Hematopoietic multipotent progenitor cell treated with erythropoietin and hydrocortisone succinate and interleukin-3 and kit ligand, for 15 days (in vitro differentiated cells): Measurements from ENCODE around the gene BCL7B.
A peak's percentile ranks its signal among the peaks of the same experiment; 100 is the strongest.
"Not testable (repeated sequence)": the region's sequence is repeated elsewhere in the genome, so short reads cannot be mapped to it uniquely, and the experiment has no call there.

ENCODE experiments used
- DNase-seq: peaks from one replicate; pipeline ENCODE4 v3.0.0-alpha.2; 2015; ENCODE audit warnings: low spot score

The BCL7B gene

GRCh38 chr7:73533742-73534141, 23.7 kb downstream of the BCL7B start:
- no peak for DNase-seq

- DNase-seq, result no peak
Observed at GRCh38 chr7:73532224-73532623, 25.3 kb downstream of the BCL7B start.

- DNase-seq, result no peak
Observed at GRCh38 chr7:73530800-73531199, 26.7 kb downstream of the BCL7B start.

GRCh38 chr7:73526896-73527821, 30.3 kb downstream of the BCL7B start:
- no peak for DNase-seq

- not testable (repeated sequence) for DNase-seq
Observed at GRCh38 chr7:73526158-73526494, 31.4 kb downstream of the BCL7B start.

- peak; percentile 95 for DNase-seq
Observed at GRCh38 chr7:73522105-73522872, 35.2 kb downstream of the BCL7B start, which contains the start of gene BAZ1B. BAZ1B (minus strand) TSS chr7:73522293; CDS start chr7:73521933, 360 bp downstream.

- no peak for DNase-seq
Observed at GRCh38 chr7:73521636-73522104, 35.8 kb downstream of the BCL7B start.

GRCh38 chr7:73520673-73521635, 36.5 kb downstream of the BCL7B start:
- peak; percentile 20 for DNase-seq

- DNase-seq, result peak; percentile 47
Observed at GRCh38 chr7:73519867-73520672, 37.4 kb downstream of the BCL7B start.

- DNase-seq, result no peak
Observed at GRCh38 chr7:73518470-73518869, 39.0 kb downstream of the BCL7B start.

GRCh38 chr7:73517241-73517995, 40.1 kb downstream of the BCL7B start:
- no peak for DNase-seq

- DNase-seq, result no peak
Observed at GRCh38 chr7:73515178-73515577, 42.3 kb downstream of the BCL7B start.

- no peak for DNase-seq
Observed at GRCh38 chr7:73512018-73512780, 45.3 kb downstream of the BCL7B start.

GRCh38 chr7:73509463-73509862, 48.0 kb downstream of the BCL7B start:
- DNase-seq, result no peak

GRCh38 chr7:73507556-73507955, 49.9 kb downstream of the BCL7B start:
- DNase-seq, result no peak

- DNase-seq, result no peak
Observed at GRCh38 chr7:73504920-73505319, 52.6 kb downstream of the BCL7B start.

- no peak for DNase-seq
Observed at GRCh38 chr7:73504017-73504416, 53.5 kb downstream of the BCL7B start.

GRCh38 chr7:73503229-73503628, 54.3 kb downstream of the BCL7B start:
- no peak for DNase-seq

GRCh38 chr7:73496626-73497025, 60.9 kb downstream of the BCL7B start:
- DNase-seq, result no peak
